Trophoblast cell (in vitro differentiated cells and primary cell): ENCODE measurements around the gene VTI1A.

Experiments used
- DNase-seq, 2 donors: peaks; one replicate each; pipeline ENCODE4 v3.0.0-alpha.2; 2016
- H2AFZ ChIP-seq: 2 replicates; pipeline ENCODE4 v1.6.1; 2013; ENCODE audit warnings: low read length, moderate library complexity, mild to moderate bottlenecking; ENCODE audit not compliant: insufficient read depth, poor library complexity
- H2AK5ac ChIP-seq: 2 replicates; pipeline ENCODE4 v1.6.1; 2013; ENCODE audit warnings: mild to moderate bottlenecking, low read length
- H2BK120ac ChIP-seq: 2 replicates; pipeline ENCODE4 v1.6.1; 2013; ENCODE audit warnings: low read length, mild to moderate bottlenecking, moderate library complexity; ENCODE audit not compliant: insufficient read depth, poor library complexity
- H2BK12ac ChIP-seq: 2 replicates; pipeline ENCODE4 v1.6.1; 2013; ENCODE audit warnings: mild to moderate bottlenecking, low read length, moderate library complexity
- H2BK5ac ChIP-seq: 2 replicates; pipeline ENCODE4 v1.6.1; 2013; ENCODE audit warnings: low read length, low read depth, moderate library complexity, mild to moderate bottlenecking; ENCODE audit not compliant: poor library complexity
- H3K14ac ChIP-seq: 2 replicates; pipeline ENCODE4 v1.6.1; 2013; ENCODE audit warnings: mild to moderate bottlenecking, low read length
- H3K18ac ChIP-seq: 2 replicates; pipeline ENCODE4 v1.6.1; 2013; ENCODE audit warnings: mild to moderate bottlenecking, low read length
- H3K23ac ChIP-seq: 2 replicates; pipeline ENCODE4 v1.6.1; 2013; ENCODE audit warnings: low read length
- H3K27ac ChIP-seq: 2 replicates; pipeline ENCODE4 v1.5.1; 2013; ENCODE audit warnings: low read depth, mild to moderate bottlenecking, inconsistent platforms, low read length, moderate library complexity
- H3K27me3 ChIP-seq: 2 replicates; pipeline ENCODE4 v1.6.1; 2013; ENCODE audit warnings: inconsistent platforms, mild to moderate bottlenecking, low read length, moderate library complexity; ENCODE audit not compliant: insufficient read depth
- H3K36me3 ChIP-seq, 2 experiments: 1 replicate in 1 of 2; 2 replicates in 1 of 2; pipeline ENCODE4 v1.6.1; 2013; ENCODE audit warnings: low read length in 2 of 2, mild to moderate bottlenecking in 2 of 2, moderate library complexity in 1 of 2; ENCODE audit not compliant: insufficient read depth in 2 of 2, control insufficient read depth in 1 of 2
- H3K4ac ChIP-seq: 2 replicates; pipeline ENCODE4 v1.6.1; 2013; ENCODE audit warnings: low read depth, mild to moderate bottlenecking, low read length, moderate library complexity
- H3K4me1 ChIP-seq, 2 experiments: 1 replicate in 1 of 2; 2 replicates in 1 of 2; pipeline ENCODE4 v1.6.1; 2013; ENCODE audit warnings: low read length in 2 of 2, mild to moderate bottlenecking in 2 of 2, moderate library complexity in 1 of 2; ENCODE audit not compliant: insufficient read depth in 2 of 2, control insufficient read depth in 1 of 2
- H3K4me2 ChIP-seq: 2 replicates; pipeline ENCODE4 v1.6.1; 2013; ENCODE audit warnings: inconsistent platforms, mild to moderate bottlenecking, low read length, moderate library complexity
- H3K4me3 ChIP-seq: 2 replicates; pipeline ENCODE4 v1.5.1; 2013; ENCODE audit warnings: mild to moderate bottlenecking, low read depth, low read length, inconsistent platforms
- H3K79me1 ChIP-seq: one replicate; pipeline ENCODE4 v1.6.1; 2013; ENCODE audit warnings: low read length
- H3K79me2 ChIP-seq: 2 replicates; pipeline ENCODE4 v1.6.1; 2013; ENCODE audit warnings: low read length, mild to moderate bottlenecking; ENCODE audit not compliant: control insufficient read depth, insufficient read depth, poor library complexity
- H3K9ac ChIP-seq: 2 replicates; pipeline ENCODE4 v1.6.1; 2013; ENCODE audit warnings: mild to moderate bottlenecking, low read length
- H3K9me3 ChIP-seq: 2 replicates; pipeline ENCODE4 v1.6.1; 2013; ENCODE audit warnings: low read depth, mild to moderate bottlenecking, control low read depth, inconsistent platforms, low read length; ENCODE audit not compliant: insufficient read depth
- H4K12ac ChIP-seq: 2 replicates; pipeline ENCODE4 v1.6.1; 2013; ENCODE audit warnings: low read depth, mild to moderate bottlenecking, low read length, moderate library complexity
- H4K8ac ChIP-seq: 2 replicates; pipeline ENCODE4 v1.6.1; 2013; ENCODE audit warnings: low read depth, mild to moderate bottlenecking, low read length, moderate library complexity
- H4K91ac ChIP-seq: one replicate; pipeline ENCODE4 v1.6.1; 2013; ENCODE audit warnings: low read depth, mild to moderate bottlenecking, low read length, moderate library complexity
- WGBS: extraction: QIAGEN DNeasy Blood & Tissue Kit; methylation state at CpG from one replicate; pipeline ENCODE4 v1.1.7; 2013; ENCODE audit warnings: missing lambda C conversion rate; ENCODE audit not compliant: insufficient read length, insufficient coverage; ENCODE audit errors: extremely low coverage; 5-methylcytosine and 5-hydroxymethylcytosine counted together

The VTI1A gene

GRCh38 chr10:112580267-112580666 lies 133.3 kb downstream of the VTI1A start:
- Histone ChIP-seq H4K8ac (no peak overlapping the region), H3K79me1 (no peaks in the 10 kb centered on the region), H3K4me2 (no peak overlapping the region), H4K12ac (no peak overlapping the region), H3K9me3 (no peaks in the 10 kb centered on the region), H3K36me3 (no peaks in the 10 kb centered on the region), H3K18ac (no peak overlapping the region), H2BK12ac (no peak overlapping the region), H2AK5ac (no peak overlapping the region), H3K4me3 (no peak overlapping the region), H2BK120ac (no peak overlapping the region), H3K14ac (no peak overlapping the region), H3K27me3 (no peaks in the 10 kb centered on the region), H3K4ac (no peak overlapping the region), H3K27ac (no peak overlapping the region), H4K91ac (no peak overlapping the region), H3K79me2 (no peaks in the 10 kb centered on the region), H3K23ac (no peak overlapping the region), H3K9ac (no peak overlapping the region), H2BK5ac (no peak overlapping the region), H2AFZ (no peak overlapping the region), H3K4me1 (peaks cover 3% of the 10 kb centered on the region in 2 experiments)
- DNase-seq = no peak
- WGBS = no CpG with 5 or more reads among the region's 2 CpGs

GRCh38 chr10:112581921-112582320 lies 134.9 kb downstream of the VTI1A start:
- Histone ChIP-seq H3K4ac (no peak overlapping the region), H3K36me3 (no peaks in the 10 kb centered on the region), H4K12ac (no peak overlapping the region), H3K4me2 (no peak overlapping the region), H3K9ac (no peak overlapping the region), H4K91ac (no peak overlapping the region), H3K14ac (no peak overlapping the region), H3K4me1 (peaks cover 3% of the 10 kb centered on the region in 2 experiments), H2BK12ac (no peak overlapping the region), H3K27me3 (no peaks in the 10 kb centered on the region), H3K23ac (no peak overlapping the region), H3K27ac (no peak overlapping the region), H3K79me1 (no peaks in the 10 kb centered on the region), H3K4me3 (no peak overlapping the region), H2BK5ac (no peak overlapping the region), H4K8ac (no peak overlapping the region), H3K79me2 (no peaks in the 10 kb centered on the region), H3K9me3 (no peaks in the 10 kb centered on the region), H2AK5ac (no peak overlapping the region), H2BK120ac (no peak overlapping the region), H2AFZ (no peak overlapping the region), H3K18ac (no peak overlapping the region)
- DNase-seq = peak; percentile 76 to 86
- WGBS = no CpG with 5 or more reads among the region's 4 CpGs

DNA sequence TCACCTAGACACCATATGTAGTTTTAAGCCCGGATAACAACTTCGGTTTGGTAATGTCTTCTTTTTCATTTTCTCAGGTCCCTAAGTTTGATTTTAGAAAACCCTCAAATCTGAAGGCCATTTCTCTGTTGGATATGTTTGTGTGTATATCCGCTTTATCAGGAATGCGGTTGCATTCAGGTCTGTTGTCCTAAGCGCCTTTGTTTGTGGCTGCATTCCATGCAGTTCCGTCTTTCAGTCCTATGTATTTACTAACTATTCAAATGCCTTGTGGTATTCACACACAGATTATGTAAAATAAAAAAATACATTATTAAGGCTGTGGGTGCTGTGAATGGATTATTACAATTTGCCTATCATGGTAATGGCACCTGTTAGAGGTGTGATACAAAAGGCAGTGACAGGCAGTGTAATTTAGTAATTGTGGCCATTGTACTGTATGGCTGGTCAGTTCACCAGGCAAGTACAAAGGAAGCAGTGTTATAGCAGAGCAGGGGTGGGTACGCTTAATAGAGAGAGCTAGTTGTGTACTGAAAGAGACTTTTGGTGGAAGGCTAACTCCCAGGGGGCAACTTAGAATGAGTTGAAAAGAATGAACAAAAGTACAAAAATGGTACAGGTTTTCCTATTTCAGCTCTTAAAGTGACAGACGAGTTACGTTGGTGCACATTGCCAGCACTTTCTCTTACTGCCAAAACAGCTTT lies 136.4 kb downstream of the VTI1A start:
- H2AFZ ChIP-seq = no peak overlapping the region
- H3K4me2 ChIP-seq = no peak overlapping the region
- H3K4ac ChIP-seq = no peak overlapping the region
- WGBS = no CpG with 5 or more reads among the region's 9 CpGs
- no peak overlapping the region for H2AK5ac ChIP-seq
- no peaks in the 10 kb centered on the region for H3K27me3 ChIP-seq
- H3K4me1 ChIP-seq = peaks cover 3% of the 10 kb centered on the region in 2 experiments
- no peak overlapping the region for H4K8ac ChIP-seq
- peak in 1 of 2 donors; percentile 41 for DNase-seq
- H2BK12ac ChIP-seq = no peak overlapping the region
- no peak overlapping the region for H3K14ac ChIP-seq
- no peak overlapping the region for H3K9ac ChIP-seq
- no peak overlapping the region for H2BK120ac ChIP-seq
- no peaks in the 10 kb centered on the region for H3K9me3 ChIP-seq
- H3K79me1 ChIP-seq = no peaks in the 10 kb centered on the region
- no peak overlapping the region for H3K18ac ChIP-seq
- H2BK5ac ChIP-seq = no peak overlapping the region
- no peaks in the 10 kb centered on the region for H3K36me3 ChIP-seq
- H4K91ac ChIP-seq = no peak overlapping the region
- no peak overlapping the region for H3K27ac ChIP-seq
- no peak overlapping the region for H4K12ac ChIP-seq
- H3K23ac ChIP-seq = no peak overlapping the region
- no peak overlapping the region for H3K4me3 ChIP-seq
- no peaks in the 10 kb centered on the region for H3K79me2 ChIP-seq

DNA sequence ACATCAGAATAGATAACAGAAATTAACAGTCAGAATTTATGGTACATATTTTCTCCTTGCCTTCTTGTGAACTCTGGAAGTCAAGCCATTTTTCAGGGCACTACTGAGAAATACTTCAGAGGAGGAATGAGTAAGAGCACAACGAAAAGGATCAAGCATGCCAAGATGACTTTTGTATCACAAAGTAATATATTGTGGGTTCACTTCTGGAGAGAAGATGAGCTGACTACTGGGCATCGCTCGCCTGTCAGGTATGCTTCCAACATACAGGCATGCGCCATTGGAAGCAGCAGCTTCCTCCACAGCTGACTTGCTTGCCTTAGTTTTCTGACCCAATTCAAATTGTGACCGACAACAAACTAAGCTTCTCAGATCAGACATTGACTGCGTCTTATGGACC lies 137.3 kb downstream of the VTI1A start:
- Histone ChIP-seq H3K27ac (no peak overlapping the region), H3K14ac (no peak overlapping the region), H3K9me3 (no peaks in the 10 kb centered on the region), H3K36me3 (no peaks in the 10 kb centered on the region), H3K9ac (no peak overlapping the region), H3K4me1 (peaks cover 3 to 10% of the 10 kb centered on the region in 2 experiments), H3K4me2 (no peak overlapping the region), H4K8ac (no peak overlapping the region), H2BK120ac (no peak overlapping the region), H2AFZ (no peak overlapping the region), H4K12ac (no peak overlapping the region), H2BK5ac (no peak overlapping the region), H3K18ac (no peak overlapping the region), H3K27me3 (no peaks in the 10 kb centered on the region), H2AK5ac (no peak overlapping the region), H3K79me2 (no peaks in the 10 kb centered on the region), H3K4ac (no peak overlapping the region), H3K79me1 (no peaks in the 10 kb centered on the region), H4K91ac (no peak overlapping the region), H2BK12ac (no peak overlapping the region), H3K23ac (no peak overlapping the region), H3K4me3 (no peak overlapping the region)
- DNase-seq = no peak
- WGBS = no CpG with 5 or more reads among the region's 6 CpGs
